ENCODE data around the gene CHST7. TPM values are rescaled to one million over a fixed set of nuclear protein-coding genes. Genes with fewer than 3 reads are reported as not detected.

The CHST7 gene
- polyA plus RNA-seq, 1 donor, result 6.2 TPM

DNA sequence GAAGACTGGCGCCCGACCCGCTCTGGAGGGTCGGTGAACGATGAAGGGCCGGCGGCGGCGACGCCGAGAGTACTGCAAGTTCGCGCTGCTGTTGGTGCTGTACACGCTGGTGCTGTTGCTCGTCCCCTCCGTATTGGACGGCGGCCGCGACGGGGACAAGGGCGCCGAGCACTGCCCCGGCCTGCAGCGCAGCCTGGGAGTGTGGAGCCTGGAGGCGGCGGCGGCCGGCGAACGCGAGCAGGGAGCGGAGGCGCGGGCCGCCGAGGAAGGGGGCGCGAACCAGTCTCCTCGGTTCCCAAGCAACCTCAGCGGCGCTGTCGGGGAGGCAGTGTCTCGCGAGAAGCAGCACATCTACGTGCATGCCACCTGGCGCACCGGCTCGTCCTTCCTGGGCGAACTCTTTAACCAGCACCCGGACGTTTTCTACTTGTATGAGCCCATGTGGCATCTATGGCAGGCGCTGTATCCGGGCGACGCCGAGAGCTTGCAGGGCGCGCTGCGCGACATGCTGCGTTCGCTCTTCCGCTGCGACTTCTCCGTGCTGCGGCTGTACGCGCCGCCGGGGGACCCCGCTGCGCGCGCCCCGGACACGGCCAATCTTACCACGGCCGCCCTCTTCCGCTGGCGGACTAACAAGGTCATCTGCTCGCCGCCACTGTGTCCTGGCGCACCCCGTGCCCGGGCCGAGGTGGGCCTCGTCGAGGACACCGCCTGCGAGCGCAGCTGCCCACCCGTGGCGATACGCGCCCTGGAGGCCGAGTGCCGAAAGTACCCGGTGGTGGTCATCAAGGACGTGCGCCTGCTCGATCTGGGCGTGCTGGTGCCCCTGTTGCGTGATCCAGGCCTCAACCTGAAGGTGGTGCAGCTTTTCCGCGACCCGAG lies 568 bp downstream of the CHST7 start:
- peak; percentile 36 for DNase-seq

- peak; percentile 30 for DNase-seq
Measured at GRCh38 chrX:46574774-46575381, 1.3 kb downstream of the CHST7 start.

DNA sequence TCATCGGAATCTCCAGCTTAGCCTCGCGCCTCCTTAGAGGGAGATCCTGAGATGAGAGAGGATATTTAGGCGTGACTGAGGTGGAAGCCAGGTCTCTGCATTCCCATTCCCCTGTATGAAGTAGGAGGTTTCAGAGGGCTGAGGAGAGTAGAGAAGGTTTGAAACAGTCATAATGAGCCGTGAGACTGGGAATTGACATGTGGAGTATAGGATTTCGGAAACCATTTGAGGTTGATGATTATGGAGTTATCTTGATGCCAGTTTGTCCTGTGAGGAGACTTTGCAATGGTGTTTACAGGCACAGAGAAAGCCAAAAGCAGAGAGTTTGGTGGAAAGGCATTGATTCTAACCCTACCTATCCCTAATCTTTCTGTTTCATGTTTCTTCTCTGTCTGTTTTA lies 2.0 kb downstream of the CHST7 start:
- DNase-seq, result no peak

- DNase-seq, result no peak
Measured at GRCh38 chrX:46575991-46576392, 2.4 kb downstream of the CHST7 start.

DNA sequence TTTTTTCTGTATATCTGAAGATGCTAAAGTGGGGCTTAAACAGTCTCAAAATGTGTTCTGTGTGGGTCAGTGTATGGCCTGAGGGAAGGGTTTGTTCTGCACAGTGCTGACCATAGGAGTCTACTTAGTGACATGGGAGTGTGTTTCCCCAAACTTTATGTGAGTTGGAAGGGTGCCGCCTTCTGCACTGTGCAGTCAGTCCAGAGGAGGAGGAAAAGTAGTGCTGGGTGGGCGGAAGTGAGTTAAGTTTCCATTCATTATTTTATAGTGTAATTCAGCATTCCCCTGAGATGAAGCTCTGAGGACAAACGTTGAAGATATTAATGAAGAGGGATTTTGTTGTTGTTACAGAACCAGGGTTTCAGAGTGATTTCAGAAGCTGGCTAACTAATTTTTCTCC lies 2.9 kb downstream of the CHST7 start:
- DNase-seq, result peak; percentile 38

- DNase-seq, result no peak
Measured at GRCh38 chrX:46577221-46578005, 3.8 kb downstream of the CHST7 start.

- DNase-seq, result no peak
Measured at GRCh38 chrX:46579250-46579649, 5.7 kb downstream of the CHST7 start.

DNA sequence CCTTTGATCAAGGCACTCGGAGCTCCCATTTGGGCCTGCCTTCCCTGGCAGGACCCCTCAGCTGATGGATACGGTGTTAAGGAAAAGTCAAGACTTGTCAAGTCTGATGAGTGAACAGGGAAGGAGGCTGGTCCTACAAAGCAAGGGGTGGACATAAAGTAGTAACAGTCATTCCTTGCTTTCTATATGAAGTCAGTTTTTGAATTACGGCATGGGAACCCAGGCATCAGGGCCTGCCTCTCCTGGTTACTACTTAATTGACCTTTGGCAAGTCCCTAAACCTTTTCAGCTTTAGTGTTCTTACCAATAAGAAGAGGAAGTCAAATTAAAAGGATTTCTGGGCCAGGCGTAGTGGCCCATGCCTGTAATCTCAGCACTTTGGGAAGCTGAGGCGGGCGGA lies 7.0 kb downstream of the CHST7 start:
- DNase-seq, result no peak

GRCh38 chrX:46582325-46582724 lies 8.8 kb downstream of the CHST7 start:
- DNase-seq, result no peak

GRCh38 chrX:46582966-46583365 lies 9.4 kb downstream of the CHST7 start:
- DNase-seq, result no peak

DNA sequence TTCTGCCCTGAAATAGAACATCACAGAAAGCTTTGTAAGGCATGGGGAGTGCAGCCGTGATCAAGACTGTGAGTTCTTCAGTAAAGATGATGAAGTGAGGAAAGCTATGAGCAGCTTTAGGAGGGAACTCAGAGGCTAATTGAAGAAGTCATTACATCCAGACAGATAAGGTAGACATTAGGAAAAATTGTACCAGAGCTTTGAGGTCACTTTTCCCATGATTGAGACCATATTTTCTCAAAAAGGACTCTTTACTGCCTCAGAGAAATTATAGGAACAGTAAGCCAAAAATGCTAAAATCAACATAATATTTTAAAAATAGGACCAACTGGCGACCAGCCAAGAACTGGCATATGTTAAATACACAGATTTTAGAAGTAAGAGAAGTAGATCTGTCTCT lies 11.2 kb downstream of the CHST7 start:
- no peak for DNase-seq

DNA sequence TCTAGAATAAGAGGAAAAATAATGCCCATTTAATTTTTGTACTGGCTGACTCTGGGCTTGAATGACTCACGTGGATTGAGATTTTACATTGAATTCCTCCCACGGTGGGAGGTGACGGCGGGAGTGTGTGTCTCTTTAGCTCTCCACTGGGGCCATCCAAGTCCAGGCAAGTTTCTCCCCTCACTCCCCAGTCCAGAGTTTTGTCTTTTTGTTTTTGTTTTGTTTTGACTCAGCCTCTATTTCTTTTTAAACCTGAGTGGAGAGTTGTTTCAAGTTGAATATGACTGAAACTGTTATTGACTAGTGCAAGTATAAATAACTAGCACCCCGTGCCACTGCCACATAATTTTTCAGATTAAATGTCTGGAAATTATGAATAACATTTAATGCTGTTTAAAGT lies 13.6 kb downstream of the CHST7 start:
- no peak for DNase-seq

DNA sequence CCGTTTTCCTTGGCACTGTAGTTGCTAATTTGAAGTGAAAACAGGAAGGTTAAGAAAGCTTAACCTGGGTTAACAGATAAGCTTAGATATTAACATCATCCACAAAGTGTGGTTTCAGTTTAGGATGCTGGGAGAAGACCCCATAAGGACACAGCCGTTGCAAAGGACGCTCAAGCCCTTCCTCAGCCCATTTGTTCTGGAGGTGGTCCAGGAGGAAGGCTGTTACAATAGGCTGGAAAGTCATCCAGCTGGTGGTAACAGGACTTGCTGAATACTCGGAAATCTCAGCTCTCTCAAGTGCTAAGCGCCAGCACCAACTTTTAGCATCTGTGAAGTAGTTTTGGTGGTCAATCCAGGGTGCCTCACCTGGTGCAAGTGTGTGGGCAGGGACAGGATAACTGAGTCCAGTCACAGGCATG lies 14.2 kb downstream of the CHST7 start:
- DNase-seq, result peak; percentile 19

DNA sequence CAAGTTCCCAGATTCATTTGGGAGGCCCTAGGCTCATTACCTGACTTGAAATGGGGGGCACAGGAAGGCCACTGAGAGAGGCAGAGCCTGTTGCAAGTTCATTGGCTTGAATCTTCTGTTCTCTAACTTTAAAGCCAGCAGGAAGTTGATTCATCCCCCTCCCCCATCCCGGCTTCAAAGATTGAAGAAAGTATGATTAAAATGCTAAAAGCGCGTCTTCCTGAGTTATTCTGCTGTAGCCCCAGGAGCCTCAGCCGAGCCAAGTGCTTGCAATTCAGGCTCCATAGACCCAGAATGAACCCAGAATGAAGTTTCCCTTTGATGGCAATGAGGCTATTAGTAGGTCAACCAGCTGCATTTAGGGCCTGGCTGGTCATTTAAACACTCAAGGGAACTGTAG lies 14.7 kb downstream of the CHST7 start:
- peak; percentile 15 for DNase-seq

GRCh38 chrX:46589977-46590723 lies 16.6 kb downstream of the CHST7 start:
- DNase-seq, result no peak

- DNase-seq, result no peak
Measured at GRCh38 chrX:46595084-46595483, 21.5 kb downstream of the CHST7 start.

DNA sequence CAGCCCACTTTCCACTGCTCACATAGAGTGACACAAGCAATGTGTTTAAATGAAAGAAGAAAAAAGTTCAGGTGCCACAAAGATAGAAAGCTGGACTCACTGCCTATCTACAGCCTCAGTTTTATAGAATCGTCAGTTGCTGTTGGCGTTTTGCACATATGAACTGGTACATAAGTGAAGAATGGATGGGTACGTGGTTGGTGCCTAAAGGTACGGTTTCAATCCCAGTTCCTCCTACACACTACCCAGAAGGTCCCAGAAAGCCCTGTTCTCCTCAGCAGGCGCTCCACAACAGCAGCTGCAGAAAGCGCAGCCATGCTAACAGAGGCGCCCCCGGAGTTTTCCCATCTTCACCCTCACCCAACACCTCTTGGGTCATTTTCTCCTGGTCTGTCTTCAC lies 23.6 kb downstream of the CHST7 start:
- no peak for DNase-seq

- no peak for DNase-seq
Measured at GRCh38 chrX:46597771-46598170, 24.2 kb downstream of the CHST7 start.

- no peak for DNase-seq
Measured at GRCh38 chrX:46599051-46599560, 25.5 kb downstream of the CHST7 start.

DNA sequence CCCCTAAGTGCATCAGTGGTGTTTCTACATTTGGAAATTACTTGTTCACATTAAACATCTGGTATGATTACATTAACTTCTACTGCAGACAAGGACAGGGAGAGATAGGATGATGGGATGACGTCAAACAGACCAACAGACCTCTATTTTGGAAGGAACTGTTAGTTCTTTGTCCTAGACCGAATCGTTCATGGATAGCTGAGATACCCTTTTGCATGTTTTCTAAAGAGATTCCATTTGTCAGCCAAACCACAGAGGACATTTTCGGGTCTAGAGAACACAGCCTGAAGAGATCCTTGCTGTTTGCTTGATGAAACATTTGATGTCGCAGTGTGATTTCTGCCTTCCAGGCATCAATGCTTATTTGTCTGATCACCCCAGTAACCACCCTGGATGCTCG lies 27.7 kb downstream of the CHST7 start:
- no peak for DNase-seq

GRCh38 chrX:46602468-46603102 lies 29.0 kb downstream of the CHST7 start:
- no peak for DNase-seq

- no peak for DNase-seq
Measured at GRCh38 chrX:46607916-46608315, 34.4 kb downstream of the CHST7 start.

Measured in hindlimb muscle (tissue), 1 donor.